ENCODE data around the gene MORN4. TPM values are rescaled to one million over a fixed set of nuclear protein-coding genes. Genes with fewer than 3 reads are reported as not detected.
A peak's percentile ranks its signal among the peaks of the same experiment; 100 is the strongest.

The MORN4 gene
- 10 to 100 TPM in 1 of 4 donors, 1 to 10 TPM in 1, not detected in 2; 4.0 to 15.5 TPM for polyA plus RNA-seq
- long read RNA-seq, donor 1, transcript MORN4-201 (5 exons, 2,315 nt): major isoform, 5 of 8 reads
- long read RNA-seq, donor 1, partial matches to known transcripts: 0 of 8 reads
- long read RNA-seq, donor 1, other reads (novel, unspliced or antisense): 0 of 8 reads
- long read RNA-seq, donor 2: 0 reads
- long read RNA-seq, donor 3, partial matches to known transcripts: 0 of 2 reads
- long read RNA-seq, donor 3, other reads (novel, unspliced or antisense): 0 of 2 reads
- long read RNA-seq, donor 4, partial matches to known transcripts: 0 of 1 reads
- long read RNA-seq, donor 4, other reads (novel, unspliced or antisense): 0 of 1 reads
- long read RNA-seq, donor 5: 0 reads
- long read RNA-seq, donor 6, partial matches to known transcripts: 0 of 1 reads
- long read RNA-seq, donor 6, other reads (novel, unspliced or antisense): 0 of 1 reads
- long read RNA-seq, donor 7: 0 reads
- long read RNA-seq, donor 8: 0 reads
- long read RNA-seq, donor 9, partial matches to known transcripts: 0 of 1 reads
- long read RNA-seq, donor 9, other reads (novel, unspliced or antisense): 0 of 1 reads
- long read RNA-seq, donor 10, transcript MORN4-202 (2 exons, 419 nt): major isoform, 5 of 8 reads
- long read RNA-seq, donor 10, partial matches to known transcripts: 0 of 8 reads
- long read RNA-seq, donor 10, other reads (novel, unspliced or antisense): 0 of 8 reads

GRCh38 chr10:97632949-97633884, at the start of gene MORN4:
MORN4 (minus strand) TSS chr10:97633500; CDS start chr10:97619653, 13,847 bp downstream.
- peak within 1 kb of the TSS; percentile 37 to 73 (median 67) for H3K4me3 ChIP-seq (ENCODE audit: low read depth in 1 of 3, low read length in 3 of 3)
- H3K4me1 ChIP-seq (ENCODE audit: control insufficient read depth in 3 of 3, insufficient read depth in 2 of 3, low read depth in 1 of 3, low read length in 2 of 3): peaks cover 0 to 4% (median 0%) of the 10 kb centered on the region in 3 donors
- peak within 1 kb of the TSS in 2 of 3 donors; percentile 31 for H3K27ac ChIP-seq (ENCODE audit: low read depth in 1 of 3, low read length in 2 of 3)
- H3K27me3 ChIP-seq (ENCODE audit: control insufficient read depth in 3 of 3, insufficient read depth in 3 of 3, low read length in 3 of 3): no peaks in the 10 kb centered on the region
- peaks cover 0 to 3% (median 0%) of the 10 kb centered on the region in 3 donors for H3K36me3 ChIP-seq (ENCODE audit: control insufficient read depth in 3 of 3, insufficient read depth in 2 of 3, low read depth in 1 of 3, low read length in 3 of 3)
- no peaks in the 10 kb centered on the region for H3K9me3 ChIP-seq (ENCODE audit: control insufficient read depth in 2 of 2, insufficient read depth in 1 of 2, low read depth in 1 of 2, low read length in 1 of 2)
- DNase-seq: peak; percentile 89 to 97
- no peak for FAIRE-seq
- 1 to 3% (median 2%) methylated on average over 58 to 62 of the region's 62 CpGs for WGBS, 3 donors

- Histone ChIP-seq H3K4me3 (ENCODE audit: low read depth in 1 of 3, low read length in 3 of 3) (no peak overlapping the region), H3K4me1 (ENCODE audit: control insufficient read depth in 3 of 3, insufficient read depth in 2 of 3, low read depth in 1 of 3, low read length in 2 of 3) (peaks cover 0 to 19% (median 2%) of the 10 kb centered on the region in 3 donors), H3K9me3 (ENCODE audit: control insufficient read depth in 2 of 2, insufficient read depth in 1 of 2, low read depth in 1 of 2, low read length in 1 of 2) (no peaks in the 10 kb centered on the region), H3K27me3 (ENCODE audit: control insufficient read depth in 3 of 3, insufficient read depth in 3 of 3, low read length in 3 of 3) (no peaks in the 10 kb centered on the region), H3K27ac (ENCODE audit: low read depth in 1 of 3, low read length in 2 of 3) (peak overlapping the region in 1 of 3 donors; percentile 98), H3K36me3 (ENCODE audit: control insufficient read depth in 3 of 3, insufficient read depth in 2 of 3, low read depth in 1 of 3, low read length in 3 of 3) (peaks cover 0 to 47% (median 5%) of the 10 kb centered on the region in 3 donors)
- WGBS, 3 donors: 40 to 64% (median 55%) methylated on average over 4 of the region's 4 CpGs
- FAIRE-seq (no peak), DNase-seq (peak; percentile 70 to 80)
Measured at GRCh38 chr10:97682042-97682441, 48.7 kb upstream of the MORN4 start.

DNA sequence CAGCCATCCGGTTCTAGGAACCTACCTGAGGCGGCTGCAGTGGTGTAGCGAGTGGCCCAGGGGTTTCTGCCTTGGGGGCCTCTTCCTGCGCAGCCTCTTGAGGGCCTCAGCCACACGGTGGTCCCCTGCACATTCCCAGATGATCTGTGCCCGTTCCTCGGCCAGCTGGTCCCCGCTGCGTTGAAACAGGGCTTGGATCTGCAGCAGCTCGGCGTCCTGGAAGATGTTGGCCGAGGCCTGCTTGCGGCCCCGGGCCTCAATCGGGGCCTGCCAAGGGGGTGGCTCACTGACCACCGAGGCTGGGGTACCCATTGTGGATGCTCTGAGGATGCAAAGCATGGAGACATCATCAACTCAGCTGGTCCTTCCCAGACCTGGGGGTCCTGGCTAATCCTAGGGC, 46.3 kb upstream of the MORN4 start:
- Histone ChIP-seq H3K36me3 (ENCODE audit: control insufficient read depth in 3 of 3, insufficient read depth in 2 of 3, low read depth in 1 of 3, low read length in 3 of 3) (peaks cover 1 to 69% (median 10%) of the 10 kb centered on the region in 3 donors), H3K27ac (ENCODE audit: low read depth in 1 of 3, low read length in 2 of 3) (no peak overlapping the region), H3K4me3 (ENCODE audit: low read depth in 1 of 3, low read length in 3 of 3) (no peak overlapping the region), H3K4me1 (ENCODE audit: control insufficient read depth in 3 of 3, insufficient read depth in 2 of 3, low read depth in 1 of 3, low read length in 2 of 3) (peaks cover 0 to 31% (median 2%) of the 10 kb centered on the region in 3 donors), H3K27me3 (ENCODE audit: control insufficient read depth in 3 of 3, insufficient read depth in 3 of 3, low read length in 3 of 3) (no peaks in the 10 kb centered on the region), H3K9me3 (ENCODE audit: control insufficient read depth in 2 of 2, insufficient read depth in 1 of 2, low read depth in 1 of 2, low read length in 1 of 2) (no peaks in the 10 kb centered on the region)
- WGBS, 3 donors: 93 to 95% (median 95%) methylated on average over 16 of the region's 16 CpGs
- FAIRE-seq: no peak
- no peak for DNase-seq

DNA sequence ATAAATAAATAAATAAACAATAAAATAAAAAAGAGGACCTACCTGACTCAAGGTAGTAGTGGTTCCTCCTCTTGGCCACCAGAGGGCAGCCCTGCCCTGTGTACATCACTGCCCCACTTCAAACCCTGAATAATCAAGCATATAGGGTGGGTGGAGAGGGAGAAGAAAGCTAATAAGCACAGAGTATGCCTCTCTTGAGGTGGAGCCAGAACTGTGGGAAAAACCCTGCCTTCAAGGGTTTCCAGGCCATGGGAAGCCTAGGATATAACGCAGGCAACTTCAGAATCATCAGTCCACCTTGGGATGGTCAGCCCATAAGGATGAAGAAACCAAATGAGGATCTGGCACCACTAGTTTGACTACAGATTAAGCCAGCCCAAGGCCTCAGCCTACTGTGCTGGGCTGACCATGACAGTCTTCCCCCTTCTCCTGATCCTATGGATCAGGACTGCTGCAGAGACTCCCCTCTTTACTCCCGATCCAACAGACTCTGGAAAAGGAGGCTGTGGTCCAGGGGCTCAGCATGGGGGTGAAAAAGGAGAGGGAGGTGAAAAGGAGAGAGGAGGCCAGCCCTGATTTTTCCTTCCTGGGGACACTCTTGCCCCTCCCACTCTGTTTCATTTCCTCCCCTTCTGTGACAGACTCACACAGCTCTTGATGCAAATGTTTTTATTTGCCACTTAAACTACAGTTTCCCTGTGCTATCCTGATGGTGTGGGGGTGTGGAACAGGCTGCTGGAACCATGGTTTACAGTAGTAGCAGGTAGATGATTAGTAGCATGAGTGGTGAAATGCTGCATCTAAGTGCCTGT, 43.7 kb upstream of the MORN4 start:
- WGBS, 3 donors: 91 to 97% (median 93%) methylated on average over 2 of the region's 2 CpGs
- Histone ChIP-seq H3K4me3 (ENCODE audit: low read depth in 1 of 3, low read length in 3 of 3) (no peak overlapping the region), H3K27me3 (ENCODE audit: control insufficient read depth in 3 of 3, insufficient read depth in 3 of 3, low read length in 3 of 3) (no peaks in the 10 kb centered on the region), H3K4me1 (ENCODE audit: control insufficient read depth in 3 of 3, insufficient read depth in 2 of 3, low read depth in 1 of 3, low read length in 2 of 3) (peaks cover 0 to 16% (median 0%) of the 10 kb centered on the region in 3 donors), H3K36me3 (ENCODE audit: control insufficient read depth in 3 of 3, insufficient read depth in 2 of 3, low read depth in 1 of 3, low read length in 3 of 3) (peaks cover 10 to 76% (median 11%) of the 10 kb centered on the region in 3 donors), H3K9me3 (ENCODE audit: control insufficient read depth in 2 of 2, insufficient read depth in 1 of 2, low read depth in 1 of 2, low read length in 1 of 2) (no peaks in the 10 kb centered on the region), H3K27ac (ENCODE audit: low read depth in 1 of 3, low read length in 2 of 3) (peak overlapping the region in 2 of 3 donors; percentile 9 to 31)
- FAIRE-seq (no peak), DNase-seq (peak; percentile 56 to 74)

DNA sequence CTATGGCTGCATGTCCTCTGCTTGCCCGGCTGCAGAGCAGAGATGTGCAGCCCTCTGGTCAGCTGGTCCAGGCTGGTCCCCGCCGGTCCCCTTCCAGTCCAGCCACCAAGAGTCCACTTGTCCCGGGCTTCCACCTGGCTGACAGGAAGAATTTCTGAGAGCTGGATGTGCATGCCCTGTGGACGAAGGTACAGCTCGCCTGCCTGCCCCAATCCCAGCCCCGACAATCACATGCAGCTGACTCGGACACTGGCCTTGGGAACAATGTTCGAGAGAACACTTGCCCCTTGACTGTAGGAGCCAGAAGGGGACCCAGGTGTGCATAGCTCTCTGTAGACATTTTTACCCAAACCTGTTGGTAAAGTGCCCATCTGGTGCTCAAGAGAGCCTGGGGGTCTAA, 41.9 kb upstream of the MORN4 start:
- DNase-seq (peak in 1 of 2 donors; percentile 40), FAIRE-seq (no peak)
- H3K27me3 ChIP-seq (ENCODE audit: control insufficient read depth in 3 of 3, insufficient read depth in 3 of 3, low read length in 3 of 3): no peaks in the 10 kb centered on the region
- no peak overlapping the region for H3K4me3 ChIP-seq (ENCODE audit: low read depth in 1 of 3, low read length in 3 of 3)
- H3K9me3 ChIP-seq (ENCODE audit: control insufficient read depth in 2 of 2, insufficient read depth in 1 of 2, low read depth in 1 of 2, low read length in 1 of 2): no peaks in the 10 kb centered on the region
- H3K27ac ChIP-seq (ENCODE audit: low read depth in 1 of 3, low read length in 2 of 3): peak overlapping the region in 1 of 3 donors; percentile 40
- 87 to 93% (median 91%) methylated on average over 9 of the region's 9 CpGs for WGBS, 3 donors
- peaks cover 10 to 82% (median 11%) of the 10 kb centered on the region in 3 donors for H3K36me3 ChIP-seq (ENCODE audit: control insufficient read depth in 3 of 3, insufficient read depth in 2 of 3, low read depth in 1 of 3, low read length in 3 of 3)
- peaks cover 0 to 18% (median 0%) of the 10 kb centered on the region in 3 donors for H3K4me1 ChIP-seq (ENCODE audit: control insufficient read depth in 3 of 3, insufficient read depth in 2 of 3, low read depth in 1 of 3, low read length in 2 of 3)

DNA sequence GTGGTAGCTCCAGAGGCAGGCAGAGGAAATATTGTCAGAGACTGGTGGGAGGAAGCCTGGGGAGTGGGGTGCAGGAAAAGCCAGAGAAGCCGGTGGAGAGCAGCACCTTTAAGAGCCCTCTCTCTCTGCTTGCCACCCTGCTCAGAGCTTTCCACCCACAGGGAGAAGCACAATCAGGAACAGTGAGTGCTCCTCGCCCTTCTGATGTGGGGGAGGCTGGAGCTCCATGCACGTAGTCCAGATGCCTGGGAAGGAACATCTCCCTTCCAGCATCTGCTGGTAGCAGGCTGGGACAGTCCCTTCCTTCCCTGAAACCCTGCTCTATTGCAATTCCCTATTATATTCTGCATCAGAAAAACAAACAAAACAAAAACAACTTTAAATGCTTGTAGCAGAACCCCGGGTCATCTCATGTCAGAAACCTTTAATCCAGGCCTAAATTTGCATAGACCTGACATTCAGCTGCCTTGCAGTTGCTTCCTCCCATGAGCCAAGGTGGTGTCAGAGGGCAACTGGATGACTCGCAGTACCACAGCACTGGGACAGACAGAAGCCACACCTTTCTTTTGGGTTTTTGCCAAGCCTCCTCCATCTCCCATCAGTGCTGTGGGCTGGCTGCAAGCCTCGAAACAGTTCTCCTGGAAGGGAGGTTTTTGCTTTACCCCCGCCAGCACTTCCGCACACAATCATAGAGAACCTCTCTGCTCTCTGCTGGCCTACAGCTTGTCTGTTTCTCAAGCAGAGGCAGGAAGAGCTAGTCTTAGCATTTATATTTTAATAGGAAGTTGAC, 40.6 kb upstream of the MORN4 start:
- no peaks in the 10 kb centered on the region for H3K9me3 ChIP-seq (ENCODE audit: control insufficient read depth in 2 of 2, insufficient read depth in 1 of 2, low read depth in 1 of 2, low read length in 1 of 2)
- peaks cover 11 to 72% (median 16%) of the 10 kb centered on the region in 3 donors for H3K36me3 ChIP-seq (ENCODE audit: control insufficient read depth in 3 of 3, insufficient read depth in 2 of 3, low read depth in 1 of 3, low read length in 3 of 3)
- FAIRE-seq (no peak), DNase-seq (peak in 1 of 2 donors; percentile 33)
- 59 to 77% (median 68%) methylated on average over 7 to 8 of the region's 8 CpGs for WGBS, 3 donors
- H3K27ac ChIP-seq (ENCODE audit: low read depth in 1 of 3, low read length in 2 of 3): peak overlapping the region in 1 of 3 donors; percentile 18
- H3K27me3 ChIP-seq (ENCODE audit: control insufficient read depth in 3 of 3, insufficient read depth in 3 of 3, low read length in 3 of 3): no peaks in the 10 kb centered on the region
- peaks cover 0 to 25% (median 0%) of the 10 kb centered on the region in 3 donors for H3K4me1 ChIP-seq (ENCODE audit: control insufficient read depth in 3 of 3, insufficient read depth in 2 of 3, low read depth in 1 of 3, low read length in 2 of 3)
- no peak overlapping the region for H3K4me3 ChIP-seq (ENCODE audit: low read depth in 1 of 3, low read length in 3 of 3)

- 87 to 90% (median 88%) methylated on average over 1 of the region's 1 CpG for WGBS, 3 donors
- Histone ChIP-seq H3K4me3 (ENCODE audit: low read depth in 1 of 3, low read length in 3 of 3) (no peak overlapping the region), H3K4me1 (ENCODE audit: control insufficient read depth in 3 of 3, insufficient read depth in 2 of 3, low read depth in 1 of 3, low read length in 2 of 3) (peaks cover 0 to 48% (median 2%) of the 10 kb centered on the region in 3 donors), H3K36me3 (ENCODE audit: control insufficient read depth in 3 of 3, insufficient read depth in 2 of 3, low read depth in 1 of 3, low read length in 3 of 3) (peaks cover 10 to 56% (median 10%) of the 10 kb centered on the region in 3 donors), H3K9me3 (ENCODE audit: control insufficient read depth in 2 of 2, insufficient read depth in 1 of 2, low read depth in 1 of 2, low read length in 1 of 2) (no peaks in the 10 kb centered on the region), H3K27me3 (ENCODE audit: control insufficient read depth in 3 of 3, insufficient read depth in 3 of 3, low read length in 3 of 3) (no peaks in the 10 kb centered on the region), H3K27ac (ENCODE audit: low read depth in 1 of 3, low read length in 2 of 3) (peak overlapping the region in 1 of 3 donors; percentile 87)
- DNase-seq (peak in 1 of 2 donors; percentile 81), FAIRE-seq (no peak)
Measured at GRCh38 chr10:97669571-97669970, 36.3 kb upstream of the MORN4 start.

All from small intestine (tissue), 16 donors.